Head of caudate nucleus (tissue), 42 donors: ENCODE measurements around the gene PSG7.
"Not testable (repeated sequence)": the region's sequence is repeated elsewhere in the genome, so short reads cannot be mapped to it uniquely, and the experiment has no call there.

Experiments used
- DNase-seq, 42 donors: peaks; one replicate each; pipeline versions ENCODE4 v3.0.0 to v3.0.0-alpha.2; 2020 to 2021; ENCODE audit warnings: mixed read lengths in 7 of 42
- intact Hi-C: fragments of 100-400 bp; cut with DNase I; formaldehyde crosslinking; loops from one replicate; pipeline ENCODE4 v1.15.0; 2022

The PSG7 gene

GRCh38 chr19:42875881-42876280, 61.1 kb downstream of the PSG7 start:
- intact Hi-C loops, DNase-seq: not testable (repeated sequence)

DNA sequence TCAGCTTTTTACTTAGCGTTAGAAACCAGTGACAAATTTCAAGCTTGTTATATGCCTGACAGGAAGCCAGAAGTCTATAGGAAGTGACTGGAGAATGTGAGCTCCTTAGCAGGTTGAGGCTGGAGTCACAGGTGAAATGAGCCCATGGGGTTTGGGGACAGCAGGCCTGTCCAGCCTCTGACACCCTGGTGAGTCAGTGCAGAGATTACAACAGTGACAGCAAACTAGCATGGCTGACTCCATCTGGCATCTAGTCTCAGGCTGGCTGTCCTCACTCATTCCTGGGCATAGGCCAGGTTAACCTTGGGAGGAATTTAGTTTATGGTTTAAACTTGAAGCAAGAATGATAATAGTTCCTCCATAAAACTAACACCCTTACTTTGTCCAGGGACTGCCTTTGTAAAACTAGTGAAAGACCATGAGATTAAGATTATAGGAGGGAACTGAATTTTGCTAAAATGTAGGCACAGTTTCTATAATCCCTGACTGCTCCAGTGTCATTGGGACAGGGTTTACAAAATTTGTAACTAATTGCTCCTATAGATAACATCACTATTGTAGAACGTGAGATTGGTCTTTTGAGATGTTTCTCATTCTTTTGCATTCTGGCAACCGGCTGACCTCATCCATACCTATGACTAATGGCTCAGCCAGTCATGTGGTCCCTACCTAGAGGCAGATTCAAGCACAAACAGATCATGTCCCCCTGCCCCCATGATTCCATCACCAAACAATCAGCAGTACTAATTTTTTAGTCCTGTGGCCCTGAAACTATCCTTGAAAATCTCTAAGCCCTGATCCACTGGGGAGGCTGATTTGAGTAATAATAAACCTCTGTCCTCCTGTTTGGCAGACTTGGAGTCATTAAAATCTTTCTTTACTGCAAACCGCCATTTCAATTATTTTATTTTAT, 61.9 kb downstream of the PSG7 start:
- intact Hi-C loops, DNase-seq: not testable (repeated sequence)

GRCh38 chr19:42874136-42874535, 62.9 kb downstream of the PSG7 start:
- DNase-seq, intact Hi-C loops: not testable (repeated sequence)
